Fibroblast of lung (primary cell): ENCODE results near the gene CCDC7.

ENCODE experiments used
- EZH2 ChIP-seq: IDR thresholded peaks from 2 replicates; pipeline ENCODE4 v1.5.1; 2012; ENCODE audit warnings: low read length, control low read depth, mild to moderate bottlenecking; ENCODE audit errors: missing control alignments
- TF ChIP-seq, protein P1 (sequence below), 2 donors: IDR thresholded peaks in 1 of 2; conservative IDR thresholded peaks in 1 of 2; 1 replicate in 1 of 2; 2 replicates in 1 of 2; pipeline ENCODE4 v1.5.1; 2011 to 2012; ENCODE audit warnings: low read length in 2 of 2, control low read depth in 1 of 2, inconsistent platforms in 1 of 2, low read depth in 1 of 2, mild to moderate bottlenecking in 1 of 2

DNA sequence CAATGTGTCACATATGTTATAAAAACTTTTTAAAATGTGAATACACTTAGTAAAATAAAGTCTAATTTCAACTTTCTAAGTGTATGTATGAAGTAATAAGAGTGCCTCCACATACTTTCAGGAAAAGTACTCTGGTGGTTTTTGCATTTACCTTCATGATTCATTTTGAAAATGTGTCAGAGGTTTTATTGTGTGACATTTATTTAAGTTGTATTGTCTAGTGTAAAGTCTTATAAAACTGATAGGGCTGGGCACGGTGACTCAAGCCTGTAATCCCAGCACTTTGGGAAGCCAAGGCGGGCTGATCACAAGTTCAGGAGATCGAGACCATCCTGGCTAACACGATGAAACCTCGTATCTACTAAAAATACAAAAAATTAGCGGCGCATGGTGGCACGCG is 285.6 kb downstream of the CCDC7 start:
- TF ChIP-seq, protein P1, sequence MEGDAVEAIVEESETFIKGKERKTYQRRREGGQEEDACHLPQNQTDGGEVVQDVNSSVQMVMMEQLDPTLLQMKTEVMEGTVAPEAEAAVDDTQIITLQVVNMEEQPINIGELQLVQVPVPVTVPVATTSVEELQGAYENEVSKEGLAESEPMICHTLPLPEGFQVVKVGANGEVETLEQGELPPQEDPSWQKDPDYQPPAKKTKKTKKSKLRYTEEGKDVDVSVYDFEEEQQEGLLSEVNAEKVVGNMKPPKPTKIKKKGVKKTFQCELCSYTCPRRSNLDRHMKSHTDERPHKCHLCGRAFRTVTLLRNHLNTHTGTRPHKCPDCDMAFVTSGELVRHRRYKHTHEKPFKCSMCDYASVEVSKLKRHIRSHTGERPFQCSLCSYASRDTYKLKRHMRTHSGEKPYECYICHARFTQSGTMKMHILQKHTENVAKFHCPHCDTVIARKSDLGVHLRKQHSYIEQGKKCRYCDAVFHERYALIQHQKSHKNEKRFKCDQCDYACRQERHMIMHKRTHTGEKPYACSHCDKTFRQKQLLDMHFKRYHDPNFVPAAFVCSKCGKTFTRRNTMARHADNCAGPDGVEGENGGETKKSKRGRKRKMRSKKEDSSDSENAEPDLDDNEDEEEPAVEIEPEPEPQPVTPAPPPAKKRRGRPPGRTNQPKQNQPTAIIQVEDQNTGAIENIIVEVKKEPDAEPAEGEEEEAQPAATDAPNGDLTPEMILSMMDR (conservative IDR thresholded peaks at IDR 0.05 in 1 of 2, IDR thresholded peaks at IDR 0.05 in 1 of 2; ENCODE audit: low read depth in 1 of 2, low read length in 2 of 2), result no peak
- no peak for TF ChIP-seq EZH2
